GM21576 (cell line): ENCODE measurements around the gene BCAS4.
"Not testable (repeated sequence)": the region's sequence is repeated elsewhere in the genome, so short reads cannot be mapped to it uniquely, and the experiment has no call there.

ENCODE experiments used
- ATAC-seq: cut with Tn5 transposase; IDR thresholded peaks from one replicate; pipeline ENCODE4 v1.9.1; 2021; ENCODE audit warnings: mild to moderate bottlenecking, moderate library complexity; ENCODE audit not compliant: unreplicated experiment

Gene BCAS4, protein sequence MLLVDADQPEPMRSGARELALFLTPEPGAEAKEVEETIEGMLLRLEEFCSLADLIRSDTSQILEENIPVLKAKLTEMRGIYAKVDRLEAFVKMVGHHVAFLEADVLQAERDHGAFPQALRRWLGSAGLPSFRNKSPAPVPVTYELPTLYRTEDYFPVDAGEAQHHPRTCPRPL

DNA sequence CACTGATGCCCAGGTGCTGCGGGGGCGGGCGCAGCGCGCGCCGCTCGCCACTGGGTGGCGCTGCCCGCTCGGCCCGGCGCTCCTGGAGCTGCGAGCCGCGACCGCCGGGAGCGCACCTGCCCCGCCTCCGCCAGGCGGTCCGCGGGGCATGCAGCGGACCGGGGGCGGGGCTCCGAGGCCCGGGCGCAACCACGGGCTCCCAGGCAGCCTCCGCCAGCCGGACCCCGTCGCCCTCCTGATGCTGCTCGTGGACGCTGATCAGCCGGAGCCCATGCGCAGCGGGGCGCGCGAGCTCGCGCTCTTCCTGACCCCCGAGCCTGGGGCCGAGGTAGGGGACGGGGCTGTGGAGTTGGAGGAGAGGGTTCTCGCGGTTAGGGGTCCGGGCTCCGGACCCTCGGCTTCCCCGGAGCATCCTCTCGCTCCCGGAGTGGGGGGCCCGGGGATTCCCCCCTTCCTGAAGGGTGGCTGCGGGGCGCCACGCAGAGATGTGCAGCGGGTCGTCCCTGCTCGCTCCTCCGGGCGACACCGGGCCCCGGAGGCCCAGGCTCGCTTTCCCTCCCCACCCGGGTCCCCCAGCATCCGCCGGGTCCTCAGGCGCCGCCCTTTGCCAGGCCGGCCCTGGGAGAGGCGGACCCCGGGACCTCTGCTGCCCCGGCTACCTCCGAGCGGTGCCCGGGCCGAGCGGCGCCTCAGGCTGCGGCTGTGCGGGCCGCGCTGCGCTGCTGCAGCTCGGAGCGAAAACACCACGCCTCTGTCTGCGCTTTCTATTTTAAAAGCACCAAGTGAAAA is at the start of gene BCAS4:
TSS of gene BCAS4 (plus strand) at position 216 of the 789 bp plus-strand sequence. CDS start at position 239, 23 bp downstream.
- ATAC-seq: peak; percentile 49

DNA sequence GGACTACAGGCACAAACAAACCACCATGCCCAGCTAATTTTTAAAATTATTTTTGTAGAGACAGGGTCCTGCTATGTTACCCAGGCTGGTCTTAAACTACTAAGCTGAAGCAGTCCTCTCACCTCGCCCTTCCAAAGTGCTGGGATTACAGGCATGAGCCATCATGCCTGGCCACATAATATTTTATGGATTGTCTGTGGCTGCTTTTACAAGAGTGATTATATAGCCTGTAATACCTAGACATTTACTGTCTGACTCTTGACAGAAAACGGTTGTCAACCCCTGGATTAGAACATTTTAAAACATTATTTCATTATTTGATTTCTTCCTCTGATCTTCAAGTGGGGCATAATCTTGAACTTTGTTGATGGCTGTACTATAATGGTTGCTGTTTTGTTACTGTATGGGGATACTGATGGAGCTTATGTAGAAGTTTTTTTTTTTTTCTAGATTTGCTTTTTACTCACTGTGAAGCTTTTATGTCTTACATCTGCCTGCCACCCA is 49.2 kb upstream of the BCAS4 start:
- no peak for ATAC-seq

DNA sequence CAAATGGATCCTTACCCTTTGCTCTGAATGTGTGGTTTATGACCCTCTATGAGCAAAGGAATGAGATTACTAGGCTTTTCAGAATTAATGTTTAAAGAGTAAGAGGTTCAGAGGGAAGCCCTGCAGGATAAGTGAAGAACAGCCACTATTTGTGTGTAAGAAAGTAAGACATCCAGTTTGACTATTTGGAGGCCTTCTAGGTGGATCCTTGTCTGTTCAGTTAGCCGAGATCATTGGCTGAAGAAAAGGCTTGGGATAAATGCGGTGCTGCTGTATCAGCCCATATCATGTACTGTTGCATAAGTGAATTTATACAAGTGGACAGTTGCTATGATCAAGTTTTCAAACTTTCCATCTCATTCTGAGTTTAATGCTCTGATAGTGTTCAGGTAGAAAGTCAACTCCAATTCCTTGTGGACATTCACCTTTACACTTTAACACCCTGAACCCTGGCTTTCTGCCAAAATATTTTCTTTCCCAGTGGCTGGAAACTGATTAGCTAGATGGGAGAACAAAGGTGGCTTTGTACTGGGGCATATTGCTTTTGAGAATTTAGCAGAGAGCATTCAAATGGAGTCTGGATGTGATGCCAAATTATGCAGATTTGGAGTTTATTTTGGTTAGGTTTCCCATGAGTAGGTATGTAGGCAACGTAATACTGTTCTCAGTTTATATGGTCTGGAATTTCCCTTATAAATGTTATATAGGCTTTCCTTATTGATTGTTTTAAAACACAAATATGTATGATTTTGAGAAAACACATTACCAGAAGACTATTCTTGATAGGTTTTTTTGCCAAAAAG is 48.5 kb upstream of the BCAS4 start:
- no peak for ATAC-seq

DNA sequence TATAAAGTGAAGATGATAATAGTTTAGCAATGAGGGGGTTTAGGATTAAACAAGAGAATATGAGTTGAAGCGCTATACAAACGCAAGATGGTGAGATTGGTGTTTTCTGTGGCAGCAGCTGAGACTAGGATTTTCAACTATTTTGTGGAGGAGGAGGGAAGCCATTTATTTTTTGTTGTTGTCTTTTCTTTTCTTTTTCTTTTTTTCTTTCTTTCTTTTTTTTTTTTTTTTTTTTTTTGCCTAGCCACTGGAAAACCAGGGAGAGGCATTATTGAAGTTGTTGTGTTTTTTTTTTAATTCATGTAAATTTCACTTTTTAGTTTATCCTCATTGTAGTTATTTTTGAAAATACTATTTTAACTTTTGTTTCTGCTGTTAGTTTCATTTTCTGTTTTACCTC is 47.6 kb upstream of the BCAS4 start:
- ATAC-seq: no peak

DNA sequence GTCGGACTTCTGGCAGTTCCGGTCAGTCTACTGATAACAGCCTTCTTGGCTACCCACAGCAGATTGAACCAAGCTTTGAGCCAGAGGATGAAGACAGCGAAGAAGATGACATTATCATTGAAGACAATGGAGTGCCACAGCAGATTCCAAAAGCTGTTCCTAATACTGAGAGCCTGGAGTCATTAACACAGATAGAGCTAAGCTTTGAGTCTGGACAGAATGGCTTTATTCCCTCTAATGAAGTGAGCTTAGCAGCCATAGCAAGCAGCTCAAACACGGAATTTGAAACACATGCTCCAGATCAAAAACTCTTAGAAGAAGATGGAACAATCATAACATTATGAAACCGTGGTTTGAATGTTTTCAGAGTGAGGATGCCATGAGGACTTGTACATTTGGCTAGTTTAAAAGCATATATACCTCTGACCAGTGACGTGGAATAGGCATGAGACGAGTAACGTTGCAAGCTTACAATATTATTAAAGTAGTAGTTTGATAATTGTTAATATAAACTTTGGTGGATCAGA is 44.7 kb upstream of the BCAS4 start:
- ATAC-seq: no peak

DNA sequence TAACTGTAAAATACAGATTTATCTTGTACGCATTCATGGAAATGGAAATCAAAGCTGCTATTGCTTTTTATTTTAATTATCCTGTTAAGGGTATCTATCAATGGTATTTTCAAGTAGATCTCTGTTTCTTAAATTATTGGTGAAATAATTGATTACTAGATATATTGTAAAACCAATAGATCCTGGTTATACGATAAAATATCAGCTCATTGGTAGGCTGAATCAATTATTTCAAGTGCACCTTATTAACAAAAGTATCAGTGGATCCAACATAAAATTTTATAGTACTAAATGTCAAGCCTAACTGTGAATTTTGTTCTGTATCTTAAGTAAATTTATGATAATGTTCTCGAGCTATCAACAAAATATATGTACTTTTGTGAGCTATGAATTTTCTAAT is 41.7 kb upstream of the BCAS4 start:
- no peak for ATAC-seq

DNA sequence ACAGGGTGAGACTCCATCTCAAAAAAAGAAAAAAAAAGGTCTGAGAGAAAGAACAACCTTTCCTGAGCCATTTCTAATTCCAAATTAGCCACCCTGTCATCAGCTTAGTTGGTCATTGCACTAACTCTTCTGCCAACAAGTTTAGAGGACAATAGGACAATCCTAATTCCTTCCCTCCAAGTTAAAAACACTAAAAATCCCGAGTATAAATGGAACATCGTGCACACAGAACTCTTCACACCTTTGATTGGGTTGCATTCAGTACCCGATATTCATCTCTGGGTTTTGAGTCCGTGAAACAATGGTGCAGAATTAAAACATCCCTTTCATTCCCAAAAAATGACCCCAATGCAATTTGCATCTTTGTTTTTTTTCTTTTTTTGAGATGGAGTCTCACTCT is 40.4 kb upstream of the BCAS4 start:
- ATAC-seq: no peak

DNA sequence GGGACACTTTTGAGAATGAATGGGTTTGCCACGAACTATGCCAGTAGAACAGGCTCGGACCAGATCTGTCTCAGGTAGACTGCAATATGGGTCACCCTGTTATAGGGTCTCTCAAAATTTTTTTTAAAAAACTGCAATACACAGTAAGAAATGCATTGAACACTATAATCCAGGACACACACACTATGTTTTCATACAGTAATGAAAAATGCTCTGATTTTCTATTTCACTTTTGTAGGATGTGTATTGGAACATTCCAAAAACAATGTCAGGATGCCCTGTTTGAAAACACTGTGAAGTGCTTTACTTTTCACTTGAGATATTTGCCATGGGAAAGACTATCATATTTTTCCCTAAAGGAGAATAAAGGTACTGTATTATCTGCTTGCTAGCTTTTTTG is 38.4 kb upstream of the BCAS4 start:
- ATAC-seq: no peak

DNA sequence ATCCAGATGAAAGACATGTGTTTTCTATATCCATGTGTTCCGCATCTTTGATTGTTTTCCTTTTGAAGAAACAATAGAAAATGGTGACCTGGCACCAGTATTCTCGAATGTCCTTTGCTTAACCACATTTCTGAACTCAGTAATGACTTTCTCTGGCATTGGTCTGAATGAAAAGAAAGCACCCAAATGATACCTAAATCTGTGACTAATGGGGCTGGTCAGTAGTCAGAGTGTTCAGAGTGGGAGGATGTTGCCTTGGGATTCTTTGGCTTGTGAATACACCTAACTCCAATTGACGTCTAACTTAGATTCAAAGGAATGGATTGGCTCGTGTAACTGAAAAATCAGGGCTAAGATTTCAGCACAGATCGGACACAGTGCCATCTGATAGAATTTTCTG is 36.4 kb upstream of the BCAS4 start:
- ATAC-seq: no peak

DNA sequence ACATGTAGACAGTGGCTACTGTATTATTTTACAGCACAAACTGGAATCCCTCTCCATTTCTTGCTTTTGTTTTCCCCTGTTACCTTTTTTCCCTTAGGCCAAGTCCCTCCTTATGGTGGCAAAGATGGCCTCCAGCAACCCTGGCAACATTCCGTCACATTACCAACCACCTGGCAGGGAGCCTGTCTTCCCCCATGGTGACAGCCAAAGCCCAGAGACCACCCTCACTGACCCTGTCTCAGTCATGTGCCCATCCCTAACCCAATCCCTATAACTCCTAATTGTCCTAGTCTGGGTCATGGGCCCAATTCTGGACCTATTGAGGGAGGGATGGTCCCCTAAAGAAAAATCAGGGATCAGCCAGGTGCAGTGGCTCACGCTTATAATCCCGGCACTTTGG is 35.9 kb upstream of the BCAS4 start:
- ATAC-seq: no peak

DNA sequence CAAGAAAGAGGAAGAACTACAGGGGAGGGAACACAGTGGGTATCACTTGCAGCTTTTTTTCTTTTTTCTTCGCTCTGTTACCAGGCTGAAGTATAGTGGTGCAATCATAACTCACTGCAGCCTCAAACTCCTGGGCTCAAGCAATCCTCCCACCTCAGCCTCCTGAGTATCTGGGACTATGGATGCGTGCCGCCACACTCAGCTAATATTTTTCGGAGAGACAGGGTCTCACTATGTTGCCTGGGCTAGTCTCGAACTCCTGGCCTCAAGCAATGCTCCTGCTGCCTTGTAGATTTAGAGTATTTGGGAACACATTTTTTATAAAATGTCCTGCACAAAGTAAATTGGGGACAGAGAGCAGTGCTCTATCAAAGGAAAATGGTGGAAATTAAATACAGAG is 35.2 kb upstream of the BCAS4 start:
- no peak for ATAC-seq

DNA sequence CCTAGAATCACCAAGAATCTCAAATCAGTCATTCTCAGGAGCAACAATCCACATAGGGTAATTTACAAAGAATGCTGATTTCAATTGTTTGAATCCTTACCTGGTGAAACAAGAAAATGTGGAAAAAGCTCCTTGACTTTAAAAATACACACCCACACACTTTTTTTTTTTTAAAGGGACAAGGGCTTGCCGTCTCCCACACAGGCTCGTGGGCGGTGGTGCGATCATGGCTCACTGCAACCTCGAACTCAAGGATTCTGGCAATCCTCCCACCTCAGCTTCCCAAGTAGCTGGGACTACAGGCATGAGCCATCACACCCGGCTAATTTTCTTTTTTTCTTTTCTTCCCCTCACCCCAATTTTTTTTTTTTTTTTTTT is 32.8 kb upstream of the BCAS4 start:
- ATAC-seq: no peak

DNA sequence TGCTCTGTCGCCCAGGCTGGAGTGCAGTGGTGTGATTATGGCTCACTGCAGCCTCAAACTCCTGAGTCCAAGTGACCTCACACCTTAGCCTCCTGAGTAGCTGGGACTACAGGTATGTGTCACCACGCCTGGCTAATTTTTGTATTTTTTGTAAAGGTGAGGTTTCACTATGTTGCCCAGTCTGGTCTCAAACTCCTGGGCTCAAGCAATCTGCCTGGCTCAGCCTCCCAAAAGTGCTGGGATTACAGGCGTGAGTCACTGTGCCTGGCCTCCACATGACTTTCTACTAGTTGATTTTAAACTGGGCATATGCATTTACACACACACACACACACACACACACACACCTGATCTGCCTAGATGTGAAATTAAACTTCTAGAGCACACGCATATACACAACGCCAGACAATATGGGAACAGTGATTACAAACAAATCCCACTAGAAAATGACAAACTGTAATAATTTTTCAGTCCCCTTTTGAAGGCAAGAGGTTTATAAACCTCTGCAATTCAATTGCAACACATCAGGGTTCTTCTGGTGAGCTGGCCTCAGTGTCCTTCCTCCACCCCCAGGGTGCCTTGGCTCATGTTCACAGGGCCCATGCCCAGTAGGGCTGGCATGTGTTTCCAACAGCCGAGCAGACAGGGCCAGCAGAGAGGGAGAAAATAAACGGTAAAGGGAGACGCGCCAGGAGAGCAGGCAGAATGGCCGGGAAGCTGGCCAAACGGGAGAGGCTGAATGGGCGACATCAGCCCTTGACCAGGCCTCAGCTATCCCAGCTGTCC is 32.2 kb upstream of the BCAS4 start:
- ATAC-seq: no peak

DNA sequence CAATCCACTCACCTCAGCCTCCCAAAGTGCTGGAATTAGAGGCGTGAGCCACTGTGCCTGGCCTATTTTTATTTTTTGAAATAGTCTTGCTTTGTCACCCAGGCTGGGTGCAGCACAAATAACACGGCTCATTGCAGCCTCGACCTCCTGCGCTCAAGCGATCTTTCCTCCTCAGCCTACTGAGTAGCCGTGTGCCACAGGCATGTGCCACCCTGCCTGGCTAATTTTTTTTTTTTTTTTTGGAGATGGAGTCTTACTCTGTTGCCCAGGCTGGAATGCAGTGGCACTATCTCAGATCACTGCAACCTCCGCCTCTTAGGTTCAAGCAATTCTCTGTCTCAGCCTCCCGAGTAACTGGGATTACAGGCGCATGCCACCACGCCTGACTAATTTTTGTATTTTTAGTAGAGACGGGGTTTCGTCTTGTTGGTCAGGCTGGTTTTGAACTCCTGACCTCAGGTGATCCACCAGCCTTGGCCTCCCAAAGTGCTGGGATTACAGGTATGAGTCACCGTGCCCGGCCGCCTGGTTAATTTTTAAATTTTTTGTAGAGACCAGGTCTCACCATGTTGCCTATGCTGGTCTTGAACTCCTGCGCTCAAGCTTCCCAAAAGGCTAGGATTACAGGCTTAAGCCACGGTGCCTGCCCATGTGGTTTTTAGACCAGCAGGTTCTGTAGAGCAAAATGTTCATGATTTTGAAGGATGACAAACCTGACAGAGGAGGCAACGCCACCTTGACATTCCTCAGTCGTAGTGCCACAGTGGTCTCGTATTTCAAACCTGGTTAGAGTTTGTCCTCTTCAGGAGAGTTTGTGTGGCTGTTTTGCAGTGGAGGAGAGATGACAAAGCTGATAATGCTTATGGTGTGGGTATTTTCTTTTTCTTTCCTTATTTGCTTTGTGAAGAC is 31.1 kb upstream of the BCAS4 start:
- not testable (repeated sequence) for ATAC-seq

DNA sequence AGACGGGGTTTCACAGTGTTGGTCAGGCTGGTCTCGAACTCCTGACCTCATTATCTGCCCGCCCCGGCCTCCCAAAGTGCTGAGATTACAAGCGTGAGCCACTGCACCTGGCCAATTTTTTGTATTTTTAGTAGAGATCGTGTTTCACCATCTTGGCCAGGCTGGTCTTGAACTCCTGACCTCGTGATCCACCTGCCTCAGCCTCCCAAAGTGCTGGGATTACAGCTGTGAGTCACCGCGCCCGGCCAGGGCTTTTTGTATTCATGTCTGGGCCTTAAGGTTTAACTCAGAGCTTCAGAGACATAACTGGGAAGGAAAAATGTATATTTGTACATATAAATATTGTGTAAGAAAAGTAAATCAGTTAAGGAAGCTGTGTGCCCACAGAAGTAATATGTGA is 29.6 kb upstream of the BCAS4 start:
- not testable (repeated sequence) for ATAC-seq

DNA sequence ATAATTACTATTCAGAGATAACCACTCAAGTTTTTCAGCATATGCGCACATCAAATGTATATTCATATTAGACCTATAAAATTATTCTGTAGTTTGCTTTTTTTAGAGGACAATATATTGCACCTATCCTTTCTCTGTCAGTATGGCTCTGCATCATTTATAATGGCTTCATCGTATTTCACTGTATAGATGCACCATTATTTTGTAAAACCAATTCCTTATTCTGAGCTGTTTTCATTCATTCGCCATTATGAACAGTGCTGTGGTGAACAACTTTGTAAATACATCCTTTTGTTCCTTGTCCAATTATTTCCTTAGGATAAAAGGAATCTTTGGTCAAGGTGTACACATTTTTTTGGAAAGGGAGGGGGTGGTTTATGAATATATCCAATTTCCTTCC is 29.2 kb upstream of the BCAS4 start:
- ATAC-seq: no peak

DNA sequence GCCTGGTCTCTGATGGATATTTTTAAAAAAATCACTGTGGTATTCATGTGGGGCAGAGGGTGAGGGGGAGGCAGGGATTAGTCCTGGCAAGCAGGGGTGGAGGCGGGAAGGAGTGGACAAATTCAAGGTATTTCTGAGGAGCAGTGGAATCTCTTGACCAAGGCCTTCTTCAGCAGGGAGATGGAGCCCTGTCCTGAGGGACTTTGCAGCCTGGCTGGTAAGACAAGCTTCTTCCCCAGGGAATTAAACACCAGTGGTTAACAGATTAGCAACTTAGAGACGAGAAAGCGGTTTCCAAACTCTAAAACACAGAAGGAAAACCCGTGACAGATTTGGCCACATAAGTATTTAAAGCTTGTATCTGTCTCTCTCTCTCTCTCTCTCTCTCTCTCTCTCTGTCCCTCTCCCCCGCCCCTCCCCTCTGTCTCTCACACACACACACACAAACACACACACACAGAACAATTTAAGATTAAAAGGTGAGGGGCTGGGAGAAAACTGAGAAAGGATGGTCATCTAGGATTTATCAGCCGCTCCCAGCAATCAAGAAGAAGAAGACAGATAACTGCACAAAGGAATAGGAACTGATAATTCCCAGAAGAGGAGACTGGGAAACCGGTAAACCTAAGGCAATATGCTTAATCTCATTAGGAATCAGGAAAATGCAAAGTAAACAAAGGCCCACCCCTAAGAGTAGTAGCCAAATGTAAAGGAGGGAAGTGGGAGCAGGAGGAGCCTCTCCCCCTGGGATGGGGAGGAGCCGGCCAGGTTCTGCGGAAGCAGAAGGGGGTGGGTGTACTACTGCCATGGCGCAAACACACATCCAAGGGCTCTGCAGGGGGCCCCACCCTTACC is 27.7 kb upstream of the BCAS4 start:
- not testable (repeated sequence) for ATAC-seq

DNA sequence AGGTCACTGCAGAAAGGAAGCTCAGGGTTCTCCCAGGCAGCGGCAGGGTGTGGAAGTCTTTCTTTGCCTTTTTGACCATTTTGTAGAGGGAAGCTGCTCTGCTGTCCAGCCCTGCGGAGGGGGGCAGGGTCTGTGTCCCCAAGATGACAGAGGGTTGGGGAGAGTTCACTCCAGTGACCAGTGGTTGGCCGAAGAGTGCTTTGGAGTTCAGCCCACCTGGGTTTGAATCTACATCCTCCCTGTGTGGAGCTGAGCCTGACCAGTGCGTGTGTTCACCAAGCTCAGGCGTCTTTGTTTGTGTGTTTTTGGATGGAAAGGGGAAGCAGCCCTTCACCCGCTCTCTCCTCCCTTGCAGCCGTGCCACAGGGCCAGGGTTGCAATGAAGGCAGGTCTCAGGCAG is 25.9 kb upstream of the BCAS4 start:
- not testable (repeated sequence) for ATAC-seq
